ENCODE measurements around the gene PI4K2A. TPM values are rescaled to one million over a fixed set of nuclear protein-coding genes. Genes with fewer than 3 reads are reported as not detected.

PI4K2A gene
- total RNA-seq, 2 experiments from 2014 or later, result 8.9 to 9.5 TPM

GRCh38 chr10:97724341-97724941 is 84.0 kb downstream of the PI4K2A start:
- H3K4me3 Mint-ChIP-seq, result no peak overlapping the region

More at GRCh38 chr10:97724341-97724941, 84.0 kb downstream of the PI4K2A start:
- no peaks in the 10 kb centered on the region for H3K36me3 Mint-ChIP-seq (ENCODE audit: low read depth)
- ChIA-PET CTCF (interaction anchor here (1.2 to 5.0 kb wide), 6 partner anchors 10 to 303 kb away, joined by 3 to 38 read pairs (median 7); partner anchors contain the start of genes MARVELD1 and ZFYVE27), POLR2A (interaction anchor here (2.2 kb wide), 1 partner anchor 10 kb away, joined by 6 read pairs; the partner anchor contains the start of gene MARVELD1)
- DNase-seq (no peak), ATAC-seq (no peak)
- no peaks in the 10 kb centered on the region for H3K9me3 Mint-ChIP-seq (ENCODE audit: insufficient read depth)
- no peak overlapping the region for H3K27ac Mint-ChIP-seq
- peaks cover 10% of the 10 kb centered on the region for H3K27me3 Mint-ChIP-seq (ENCODE audit: low read depth)
- no peaks in the 10 kb centered on the region for H3K4me1 Mint-ChIP-seq (ENCODE audit: low read depth)

Other genes starting within 250 kb of the PI4K2A start
- gene RRP12, start 239.3 kb upstream of the PI4K2A start, total RNA-seq, result 10 to 100 TPM; 30.9 to 35.6 TPM
- 100 to 1,000 TPM; 517 to 529 TPM for gene PGAM1, start 214.5 kb upstream of the PI4K2A start, total RNA-seq
- 10 to 100 TPM; 47.1 to 48.2 TPM for gene EXOSC1, start 194.7 kb upstream of the PI4K2A start, total RNA-seq
- 10 to 100 TPM; 35.8 to 36.2 TPM for gene ZDHHC16, start 194.5 kb upstream of the PI4K2A start, total RNA-seq
- 10 to 100 TPM; 71.7 to 73.3 TPM for gene MMS19, start 142.2 kb upstream of the PI4K2A start, total RNA-seq
- gene UBTD1, start 141.7 kb upstream of the PI4K2A start, total RNA-seq, result 1 to 10 TPM in 1 of 2 experiments, under 1 TPM in 1; 0.58 to 1.1 TPM
- under 1 TPM in 1 of 2 experiments, not detected in 1; 0.26 TPM for gene ANKRD2, start 67.9 kb upstream of the PI4K2A start, total RNA-seq
- gene HOGA1, start 56.3 kb upstream of the PI4K2A start, total RNA-seq, result not detected
- gene C10orf62, start 51.0 kb upstream of the PI4K2A start, total RNA-seq, result not detected
- 1 to 10 TPM; 1.1 to 1.2 TPM for gene MORN4, start 7.2 kb upstream of the PI4K2A start, total RNA-seq
- gene AVPI1, start 46.6 kb downstream of the PI4K2A start, total RNA-seq, result 1 to 10 TPM; 1.1 to 1.7 TPM
- gene MARVELD1, start 73.1 kb downstream of the PI4K2A start, total RNA-seq, result 1 to 10 TPM; 2.2 to 2.4 TPM
- gene ZFYVE27, start 96.5 kb downstream of the PI4K2A start, total RNA-seq, result 10 to 100 TPM; 23.8 to 27.3 TPM
- under 1 TPM; 0.24 to 0.42 TPM for gene SFRP5, start 131.3 kb downstream of the PI4K2A start, total RNA-seq
- gene GOLGA7B, start 209.2 kb downstream of the PI4K2A start, total RNA-seq, result 10 to 100 TPM; 10.4 to 11.0 TPM